ENCODE data around the gene OBSCN. TPM values are rescaled to one million over a fixed set of nuclear protein-coding genes. Genes with fewer than 3 reads are reported as not detected.

The OBSCN gene
- total RNA-seq, 1 experiment from 2014 or later, result 0.24 TPM

- no peak for DNase-seq (ENCODE audit: low read depth)
These were observed 96.4 kb downstream of the OBSCN start for GRCh38 chr1:228304225-228304624.

DNA sequence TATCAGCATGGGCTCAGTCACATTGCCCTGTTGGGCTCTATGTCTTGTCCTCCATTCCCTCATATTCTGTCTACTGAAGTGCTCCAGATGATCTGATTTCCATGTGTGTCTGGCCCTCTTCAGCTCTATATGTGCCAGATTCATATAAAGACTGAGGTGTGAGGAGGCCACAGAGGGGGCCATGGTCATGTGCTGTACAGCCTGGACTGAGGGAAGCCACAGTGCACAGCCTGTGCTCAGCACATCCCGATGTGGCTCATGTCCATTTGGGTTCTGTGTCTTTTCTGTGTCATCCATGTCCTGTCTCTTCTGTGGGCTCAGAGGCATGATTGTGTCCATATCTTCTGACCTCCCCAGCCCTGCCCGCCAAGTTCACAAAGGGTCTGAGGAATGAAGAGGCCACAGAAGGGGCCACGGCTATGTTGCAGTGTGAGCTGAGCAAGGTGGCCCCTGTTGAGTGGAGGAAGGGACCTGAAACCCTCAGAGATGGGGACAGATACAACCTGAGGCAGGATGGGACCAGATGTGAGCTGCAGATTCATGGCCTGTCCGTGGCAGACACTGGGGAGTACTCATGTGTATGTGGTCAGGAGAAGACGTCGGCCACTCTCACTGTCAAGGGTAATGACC is 97.0 kb downstream of the OBSCN start:
- no peak for DNase-seq (ENCODE audit: low read depth)

- DNase-seq (ENCODE audit: low read depth), result no peak
These were observed 97.9 kb downstream of the OBSCN start for GRCh38 chr1:228305721-228306152.

DNA sequence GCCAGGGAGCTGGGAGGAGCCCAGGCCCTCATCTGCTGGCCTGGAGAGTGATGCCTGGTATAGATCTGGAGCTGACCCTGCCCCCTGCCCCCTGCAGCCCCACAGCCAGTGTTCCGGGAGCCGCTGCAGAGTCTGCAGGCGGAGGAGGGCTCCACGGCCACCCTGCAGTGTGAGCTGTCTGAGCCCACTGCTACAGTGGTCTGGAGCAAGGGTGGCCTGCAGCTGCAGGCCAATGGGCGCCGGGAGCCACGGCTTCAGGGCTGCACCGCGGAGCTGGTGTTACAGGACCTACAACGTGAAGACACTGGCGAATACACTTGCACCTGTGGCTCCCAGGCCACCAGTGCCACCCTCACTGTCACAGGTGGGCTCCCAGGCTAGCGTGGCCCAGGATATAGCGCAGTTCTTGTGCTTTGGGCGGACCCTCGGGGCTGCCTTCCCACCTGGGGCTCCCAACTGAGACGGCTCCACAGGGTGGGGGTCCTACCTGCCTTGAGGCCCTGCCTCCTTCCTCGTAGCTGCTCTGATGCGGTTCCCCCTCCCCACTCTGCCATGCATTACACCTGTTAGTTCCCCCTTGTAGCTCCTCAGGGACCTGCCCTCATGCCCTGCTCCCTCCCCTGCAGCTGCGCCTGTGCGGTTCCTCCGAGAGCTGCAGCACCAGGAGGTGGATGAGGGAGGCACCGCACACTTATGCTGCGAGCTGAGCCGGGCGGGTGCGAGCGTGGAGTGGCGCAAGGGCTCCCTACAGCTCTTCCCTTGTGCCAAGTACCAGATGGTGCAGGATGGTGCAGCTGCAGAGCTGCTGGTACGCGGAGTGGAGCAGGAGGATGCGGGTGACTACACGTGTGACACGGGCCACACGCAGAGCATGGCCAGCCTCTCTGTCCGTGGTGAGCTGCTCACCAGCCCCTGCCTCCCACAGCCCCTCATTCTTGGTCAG is 98.7 kb downstream of the OBSCN start:
- DNase-seq (ENCODE audit: low read depth), result no peak

- DNase-seq (ENCODE audit: low read depth), result no peak
These were observed 99.6 kb downstream of the OBSCN start for GRCh38 chr1:228307218-228308023.

GRCh38 chr1:228308085-228308601 is 100.3 kb downstream of the OBSCN start:
- no peak for DNase-seq (ENCODE audit: low read depth)

GRCh38 chr1:228308628-228309325 is 100.9 kb downstream of the OBSCN start:
- no peak for DNase-seq (ENCODE audit: low read depth)

- no peak for DNase-seq (ENCODE audit: low read depth)
These were observed 101.7 kb downstream of the OBSCN start for GRCh38 chr1:228309326-228310067.

DNA sequence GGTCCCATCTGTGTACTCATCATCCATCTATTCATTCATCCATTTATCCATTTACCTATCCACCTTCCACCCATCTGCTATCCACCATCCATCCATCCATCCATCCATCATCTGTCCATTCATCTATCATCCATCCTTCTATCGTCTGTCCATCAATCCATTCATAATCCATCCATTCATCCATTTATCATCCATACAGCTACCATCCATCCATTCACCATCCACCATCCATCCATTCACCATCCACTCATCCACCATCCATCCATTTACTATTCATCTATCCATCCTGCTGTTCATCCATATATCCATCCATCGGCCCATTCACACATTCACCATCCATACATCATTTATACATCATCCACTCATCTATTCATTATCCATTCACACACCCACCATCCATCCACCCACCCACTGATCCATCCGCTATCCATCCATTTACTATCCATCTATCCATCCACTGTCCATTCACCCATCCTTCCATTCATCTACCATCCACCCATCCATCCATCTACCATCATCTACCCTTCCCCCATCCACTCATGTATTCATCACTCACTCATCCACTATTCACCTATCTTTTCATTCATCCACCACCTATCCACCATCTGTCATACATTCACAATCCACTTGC is 102.4 kb downstream of the OBSCN start:
- DNase-seq (ENCODE audit: low read depth), result no peak

DNA sequence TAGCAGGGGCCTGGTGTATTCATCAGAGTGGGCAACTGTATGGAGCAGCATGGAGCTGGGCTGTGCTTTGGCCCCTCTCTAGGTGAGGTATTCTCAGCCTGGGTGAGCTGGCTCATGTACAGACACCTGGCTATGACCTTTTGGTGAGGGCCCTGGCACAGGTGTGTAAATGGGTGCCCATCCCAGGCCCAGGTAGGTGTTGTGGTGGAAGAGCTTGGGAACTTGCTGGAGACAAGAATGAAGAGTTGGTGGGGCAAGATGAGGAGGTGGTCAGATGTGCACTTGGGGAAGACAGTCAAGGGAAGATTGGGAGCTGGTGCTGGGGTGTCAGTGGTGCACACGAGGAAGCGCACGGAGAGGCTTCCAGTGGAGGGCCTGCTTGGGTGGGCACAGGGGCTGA is 103.2 kb downstream of the OBSCN start:
- DNase-seq (ENCODE audit: low read depth), result no peak

DNA sequence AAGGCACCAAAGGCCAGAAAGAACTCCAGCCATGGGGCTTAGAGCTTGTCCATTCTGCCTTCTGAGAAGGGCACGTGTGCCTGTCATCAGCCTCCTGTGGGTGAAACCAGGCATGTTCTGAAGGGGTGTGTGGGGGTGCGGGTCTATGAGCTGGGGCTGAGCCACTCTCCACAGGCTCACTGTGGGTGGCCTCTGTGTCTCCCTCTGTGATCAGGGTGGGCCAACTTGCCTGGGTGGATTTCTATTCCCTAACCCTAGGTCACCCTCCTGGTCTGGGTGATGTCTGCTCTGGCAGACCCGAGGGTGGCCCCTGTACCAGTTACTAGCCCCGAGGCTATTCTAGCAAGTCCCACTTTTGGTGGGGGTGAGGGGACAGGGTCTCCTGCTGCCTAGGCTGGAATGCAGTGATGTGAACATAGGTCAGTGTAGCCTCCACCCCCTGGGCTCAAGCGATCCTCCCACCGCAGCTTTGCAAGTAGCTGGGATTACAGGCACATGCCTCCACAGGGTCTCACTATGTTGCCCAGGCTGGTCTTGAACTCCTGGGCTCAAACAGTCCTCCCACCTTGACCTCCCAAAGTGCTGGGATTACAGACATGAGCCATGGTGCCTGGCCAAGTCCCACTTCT is 104.4 kb downstream of the OBSCN start:
- DNase-seq (ENCODE audit: low read depth), result no peak

DNA sequence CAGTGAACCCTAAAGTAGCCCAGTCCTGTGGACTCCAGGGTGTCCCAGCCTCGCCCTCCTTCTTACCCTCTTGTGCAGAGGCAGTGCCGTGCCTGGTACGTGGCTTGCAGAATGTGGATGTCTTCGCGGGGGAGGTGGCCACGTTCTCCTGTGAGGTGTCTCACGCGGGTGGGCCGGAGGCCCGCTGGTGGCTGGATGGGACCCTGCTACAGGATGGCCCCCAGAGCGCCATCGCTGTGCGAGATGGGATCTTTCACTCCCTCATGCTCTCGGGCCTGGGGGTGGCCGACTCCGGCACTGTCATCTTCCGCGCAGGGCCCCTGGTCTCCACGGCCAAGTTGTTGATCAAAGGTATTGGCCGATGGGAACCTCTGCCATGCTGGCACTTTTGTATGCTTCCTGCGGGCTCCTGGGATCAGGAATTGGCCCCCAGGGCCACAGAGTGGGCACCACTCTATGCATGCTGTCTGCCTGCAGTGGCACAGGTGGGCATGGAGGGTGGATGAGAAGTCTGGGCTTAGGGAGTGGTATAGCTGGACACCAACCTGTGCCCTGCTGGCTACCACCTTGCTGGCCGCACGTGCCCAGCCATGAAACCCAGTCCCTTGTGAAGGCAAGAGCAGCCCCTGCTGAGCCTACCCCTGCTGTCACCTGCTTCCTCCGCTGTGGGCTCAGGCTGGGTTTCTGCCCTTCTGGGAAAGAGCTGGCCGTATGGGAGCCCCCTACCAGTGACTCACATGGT is 105.9 kb downstream of the OBSCN start:
- no peak for DNase-seq (ENCODE audit: low read depth)

GRCh38 chr1:228314315-228314657 is 106.4 kb downstream of the OBSCN start:
- DNase-seq (ENCODE audit: low read depth), result no peak

GRCh38 chr1:228314658-228315483 is 107.0 kb downstream of the OBSCN start:
- no peak for DNase-seq (ENCODE audit: low read depth)

- no peak for DNase-seq (ENCODE audit: low read depth)
These were observed 107.7 kb downstream of the OBSCN start for GRCh38 chr1:228315484-228315944.

- DNase-seq (ENCODE audit: low read depth), result no peak
These were observed 108.2 kb downstream of the OBSCN start for GRCh38 chr1:228315945-228316588.

DNA sequence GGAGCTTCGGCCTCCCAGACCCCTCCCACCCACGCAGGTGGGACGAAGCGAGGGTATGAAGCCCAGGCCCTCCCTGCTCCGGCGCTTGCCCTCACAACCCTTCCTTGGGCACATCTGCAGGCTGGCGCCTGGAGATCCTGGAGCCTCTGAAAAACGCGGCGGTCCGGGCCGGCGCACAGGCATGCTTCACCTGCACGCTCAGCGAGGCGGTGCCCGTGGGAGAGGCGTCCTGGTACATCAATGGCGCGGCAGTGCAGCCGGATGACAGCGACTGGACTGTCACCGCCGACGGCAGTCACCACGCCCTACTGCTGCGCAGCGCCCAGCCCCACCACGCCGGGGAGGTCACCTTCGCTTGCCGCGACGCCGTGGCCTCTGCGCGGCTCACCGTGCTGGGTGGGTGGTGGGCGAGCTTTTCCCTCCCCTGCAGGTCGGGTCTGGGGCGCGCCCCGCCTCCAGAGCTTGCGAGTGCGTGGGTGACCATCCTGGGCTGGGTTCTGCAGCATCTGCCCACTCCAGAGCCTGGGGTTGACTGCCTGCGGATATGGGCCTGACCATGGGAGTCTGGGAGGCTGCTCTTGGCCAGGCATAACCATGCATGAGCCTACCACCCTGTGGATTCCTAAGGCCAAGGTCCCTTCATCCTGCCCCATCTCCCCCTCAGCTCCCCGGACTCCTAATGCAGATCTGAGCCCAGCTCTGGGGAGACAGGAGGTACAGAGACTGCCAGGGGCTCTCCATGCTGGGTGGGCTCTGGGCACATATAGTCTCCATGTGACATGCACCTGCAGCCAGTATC is 108.9 kb downstream of the OBSCN start:
- no peak for DNase-seq (ENCODE audit: low read depth)
